ENCODE data around the gene CD52.
A peak's percentile ranks its signal among the peaks of the same experiment; 100 is the strongest.

The CD52 gene, protein sequence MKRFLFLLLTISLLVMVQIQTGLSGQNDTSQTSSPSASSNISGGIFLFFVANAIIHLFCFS

DNA sequence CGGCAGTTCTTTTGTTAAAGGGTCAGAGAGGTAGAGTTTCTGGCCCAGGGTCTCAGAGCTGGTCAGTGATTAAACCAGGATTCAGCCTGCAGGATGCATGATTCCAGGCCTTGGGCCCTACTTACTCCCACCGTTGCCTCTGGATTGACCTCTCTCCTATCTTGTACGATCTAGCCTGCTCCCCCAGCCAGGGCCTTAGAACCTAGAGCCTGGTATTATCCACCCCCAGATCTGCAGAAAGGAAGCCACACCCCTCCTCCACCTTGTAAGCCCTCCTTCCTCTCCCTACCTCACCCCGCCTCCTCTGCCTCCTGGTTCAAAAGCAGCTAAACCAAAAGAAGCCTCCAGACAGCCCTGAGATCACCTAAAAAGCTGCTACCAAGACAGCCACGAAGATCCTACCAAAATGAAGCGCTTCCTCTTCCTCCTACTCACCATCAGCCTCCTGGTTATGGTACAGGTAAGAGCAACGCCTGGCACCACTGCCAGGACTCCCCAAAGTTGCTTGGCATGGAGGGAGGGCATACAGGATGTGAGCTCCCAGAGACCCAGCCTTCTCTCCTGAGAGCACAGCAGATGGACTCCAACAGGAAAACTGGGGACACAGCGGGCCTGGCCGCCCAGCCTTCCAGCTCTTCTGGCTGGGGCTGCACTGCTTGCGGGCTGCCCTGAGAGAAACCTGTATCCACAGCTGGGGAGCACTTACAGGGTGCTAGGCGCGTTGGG lies at the start of gene CD52:
CD52 (plus strand) TSS at position 347 of the 726 bp plus-strand sequence; CDS start at position 407, 60 bp downstream.
- H3K4me3 ChIP-seq (ENCODE audit: low read depth, low read length): no peak within 1 kb of the TSS
- no peaks in the 10 kb centered on the region for H3K79me2 ChIP-seq (ENCODE audit: control insufficient read depth, insufficient read depth, low read length, unreplicated experiment)
- peaks cover 12% of the 10 kb centered on the region for H3K4me1 ChIP-seq (ENCODE audit: control insufficient read depth, insufficient read depth, low read length, unreplicated experiment)
- H3K27ac ChIP-seq (ENCODE audit: low read depth, low read length): no peak within 1 kb of the TSS
- no peaks in the 10 kb centered on the region for H3K27me3 ChIP-seq (ENCODE audit: insufficient read depth, low read length)
- H2AFZ ChIP-seq (ENCODE audit: low read length, unreplicated experiment): no peak within 1 kb of the TSS
- H3K36me3 ChIP-seq (ENCODE audit: insufficient read depth, low read length): no peaks in the 10 kb centered on the region

- H3K4me1 ChIP-seq (ENCODE audit: control insufficient read depth, insufficient read depth, low read length, unreplicated experiment): no peaks in the 10 kb centered on the region
- H3K36me3 ChIP-seq (ENCODE audit: insufficient read depth, low read length): peaks cover 33% of the 10 kb centered on the region
- no peaks in the 10 kb centered on the region for H3K27me3 ChIP-seq (ENCODE audit: insufficient read depth, low read length)
- no peaks in the 10 kb centered on the region for H3K79me2 ChIP-seq (ENCODE audit: control insufficient read depth, insufficient read depth, low read length, unreplicated experiment)
- no peak overlapping the region for H2AFZ ChIP-seq (ENCODE audit: low read length, unreplicated experiment)
- no peak overlapping the region for H3K27ac ChIP-seq (ENCODE audit: low read depth, low read length)
- H3K4me3 ChIP-seq (ENCODE audit: low read depth, low read length): no peak overlapping the region
These were observed 49.2 kb upstream of the CD52 start for GRCh38 chr1:26268290-26269197.

DNA sequence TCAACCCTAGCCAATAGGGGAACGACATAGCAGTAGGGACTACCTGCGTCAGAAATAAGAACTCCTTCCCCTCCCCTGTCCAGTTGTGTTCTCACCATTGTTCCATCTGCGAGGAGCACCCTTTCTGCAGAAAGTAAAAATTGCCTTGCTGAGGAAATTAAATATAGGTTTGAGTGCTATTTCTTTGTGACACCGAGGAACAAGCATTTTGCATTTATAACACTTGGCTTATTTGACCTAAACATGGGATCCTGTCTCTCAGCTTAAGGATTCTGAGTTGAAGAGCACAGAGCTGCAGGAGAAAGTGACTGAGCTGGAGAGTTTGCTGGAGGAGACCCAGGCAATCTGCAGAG lies 48.6 kb upstream of the CD52 start:
- Histone ChIP-seq H3K27me3 (ENCODE audit: insufficient read depth, low read length) (no peaks in the 10 kb centered on the region), H3K36me3 (ENCODE audit: insufficient read depth, low read length) (peaks cover 33% of the 10 kb centered on the region), H3K4me1 (ENCODE audit: control insufficient read depth, insufficient read depth, low read length, unreplicated experiment) (peaks cover 1% of the 10 kb centered on the region), H2AFZ (ENCODE audit: low read length, unreplicated experiment) (no peak overlapping the region), H3K79me2 (ENCODE audit: control insufficient read depth, insufficient read depth, low read length, unreplicated experiment) (no peaks in the 10 kb centered on the region), H3K4me3 (ENCODE audit: low read depth, low read length) (no peak overlapping the region), H3K27ac (ENCODE audit: low read depth, low read length) (no peak overlapping the region)

GRCh38 chr1:26274801-26275425 lies 42.8 kb upstream of the CD52 start:
- H3K36me3 ChIP-seq (ENCODE audit: insufficient read depth, low read length): peaks cover 18% of the 10 kb centered on the region; the same call in 1 of the 2 replicates
- no peaks in the 10 kb centered on the region for H3K27me3 ChIP-seq (ENCODE audit: insufficient read depth, low read length)
- peaks cover 4% of the 10 kb centered on the region for H3K79me2 ChIP-seq (ENCODE audit: control insufficient read depth, insufficient read depth, low read length, unreplicated experiment)
- H3K4me1 ChIP-seq (ENCODE audit: control insufficient read depth, insufficient read depth, low read length, unreplicated experiment): peaks cover 54% of the 10 kb centered on the region
- H3K4me3 ChIP-seq (ENCODE audit: low read depth, low read length): no peak overlapping the region
- no peak overlapping the region for H2AFZ ChIP-seq (ENCODE audit: low read length, unreplicated experiment)
- H3K27ac ChIP-seq (ENCODE audit: low read depth, low read length): peak overlapping the region; percentile 89

- Histone ChIP-seq H3K27me3 (ENCODE audit: insufficient read depth, low read length) (no peaks in the 10 kb centered on the region), H2AFZ (ENCODE audit: low read length, unreplicated experiment) (peak overlapping the region; percentile 53), H3K4me1 (ENCODE audit: control insufficient read depth, insufficient read depth, low read length, unreplicated experiment) (peaks cover 57% of the 10 kb centered on the region), H3K4me3 (ENCODE audit: low read depth, low read length) (peak overlapping the region; percentile 19; the same call in 1 of the 2 replicates), H3K27ac (ENCODE audit: low read depth, low read length) (peak overlapping the region; percentile 89), H3K36me3 (ENCODE audit: insufficient read depth, low read length) (peaks cover 12% of the 10 kb centered on the region; the same call in 1 of the 2 replicates), H3K79me2 (ENCODE audit: control insufficient read depth, insufficient read depth, low read length, unreplicated experiment) (peaks cover 12% of the 10 kb centered on the region)
These were observed 42.0 kb upstream of the CD52 start for GRCh38 chr1:26275580-26276431.

DNA sequence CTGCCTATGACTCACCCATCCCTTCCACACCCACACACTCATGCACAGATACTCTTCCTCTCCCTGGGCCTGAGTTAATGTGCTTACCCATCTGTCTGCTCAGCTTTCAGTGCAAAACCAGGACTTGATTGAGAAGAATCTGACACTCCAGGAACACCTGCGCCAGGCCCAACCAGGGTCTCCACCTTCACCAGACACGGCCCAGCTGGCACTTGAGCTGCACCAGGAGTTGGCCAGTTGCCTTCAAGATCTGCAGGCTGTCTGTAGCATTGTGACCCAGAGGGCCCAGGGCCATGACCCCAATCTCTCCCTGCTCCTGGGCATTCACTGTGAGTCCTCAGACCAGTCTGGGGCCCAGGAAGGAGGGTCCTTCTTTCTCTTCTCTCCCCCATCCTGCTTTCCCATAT lies 41.3 kb upstream of the CD52 start:
- peaks cover 10% of the 10 kb centered on the region; the same call in 1 of the 2 replicates for H3K36me3 ChIP-seq (ENCODE audit: insufficient read depth, low read length)
- peak overlapping the region; percentile 44; the same call in 1 of the 2 replicates for H3K4me3 ChIP-seq (ENCODE audit: low read depth, low read length)
- H3K4me1 ChIP-seq (ENCODE audit: control insufficient read depth, insufficient read depth, low read length, unreplicated experiment): peaks cover 63% of the 10 kb centered on the region
- H3K79me2 ChIP-seq (ENCODE audit: control insufficient read depth, insufficient read depth, low read length, unreplicated experiment): peaks cover 19% of the 10 kb centered on the region
- H2AFZ ChIP-seq (ENCODE audit: low read length, unreplicated experiment): no peak overlapping the region
- no peaks in the 10 kb centered on the region for H3K27me3 ChIP-seq (ENCODE audit: insufficient read depth, low read length)
- peak overlapping the region; percentile 89 for H3K27ac ChIP-seq (ENCODE audit: low read depth, low read length)

GRCh38 chr1:26277261-26277661 lies 40.5 kb upstream of the CD52 start:
- H3K27ac ChIP-seq (ENCODE audit: low read depth, low read length): peak overlapping the region; percentile 89

GRCh38 chr1:26277719-26278118 lies 40.0 kb upstream of the CD52 start:
- no peak overlapping the region for H2AFZ ChIP-seq (ENCODE audit: low read length, unreplicated experiment)
- peak overlapping the region; percentile 18; the same call in 1 of the 2 replicates for H3K4me3 ChIP-seq (ENCODE audit: low read depth, low read length)
- peak overlapping the region; percentile 89 for H3K27ac ChIP-seq (ENCODE audit: low read depth, low read length)
- peaks cover 10% of the 10 kb centered on the region; the same call in 1 of the 2 replicates for H3K36me3 ChIP-seq (ENCODE audit: insufficient read depth, low read length)
- H3K4me1 ChIP-seq (ENCODE audit: control insufficient read depth, insufficient read depth, low read length, unreplicated experiment): peaks cover 76% of the 10 kb centered on the region
- peaks cover 30% of the 10 kb centered on the region for H3K79me2 ChIP-seq (ENCODE audit: control insufficient read depth, insufficient read depth, low read length, unreplicated experiment)
- no peaks in the 10 kb centered on the region for H3K27me3 ChIP-seq (ENCODE audit: insufficient read depth, low read length)

More at GRCh38 chr1:26277261-26277661, 40.5 kb upstream of the CD52 start:
- Histone ChIP-seq H2AFZ (ENCODE audit: low read length, unreplicated experiment) (no peak overlapping the region), H3K79me2 (ENCODE audit: control insufficient read depth, insufficient read depth, low read length, unreplicated experiment) (peaks cover 26% of the 10 kb centered on the region), H3K4me1 (ENCODE audit: control insufficient read depth, insufficient read depth, low read length, unreplicated experiment) (peaks cover 71% of the 10 kb centered on the region), H3K36me3 (ENCODE audit: insufficient read depth, low read length) (peaks cover 10% of the 10 kb centered on the region; the same call in 1 of the 2 replicates), H3K27me3 (ENCODE audit: insufficient read depth, low read length) (no peaks in the 10 kb centered on the region), H3K4me3 (ENCODE audit: low read depth, low read length) (no peak overlapping the region)

DNA sequence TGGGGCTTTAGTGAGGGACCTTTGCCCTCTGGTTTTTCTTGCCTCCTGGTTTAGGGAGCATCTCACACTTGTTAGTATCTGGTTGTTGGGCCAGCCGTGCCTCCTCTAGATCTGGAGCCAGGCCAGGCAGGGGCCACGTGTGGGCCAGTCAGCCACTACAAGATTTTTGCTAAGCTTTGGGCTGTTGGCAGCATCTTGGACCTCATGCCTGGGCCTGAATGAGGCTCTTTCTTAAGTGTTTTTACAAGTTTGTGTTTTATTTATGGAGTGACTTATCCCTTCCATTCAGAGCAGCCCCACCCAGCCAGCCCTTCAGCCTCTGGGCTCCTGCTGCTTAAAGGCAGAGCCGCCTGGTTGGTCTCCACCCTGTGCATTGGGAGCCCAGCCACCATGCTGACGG lies 39.5 kb upstream of the CD52 start:
- peaks cover 81% of the 10 kb centered on the region for H3K4me1 ChIP-seq (ENCODE audit: control insufficient read depth, insufficient read depth, low read length, unreplicated experiment)
- H3K79me2 ChIP-seq (ENCODE audit: control insufficient read depth, insufficient read depth, low read length, unreplicated experiment): peaks cover 36% of the 10 kb centered on the region
- peaks cover 10% of the 10 kb centered on the region; the same call in 1 of the 2 replicates for H3K36me3 ChIP-seq (ENCODE audit: insufficient read depth, low read length)
- no peaks in the 10 kb centered on the region for H3K27me3 ChIP-seq (ENCODE audit: insufficient read depth, low read length)
- peak overlapping the region; percentile 89 for H3K27ac ChIP-seq (ENCODE audit: low read depth, low read length)
- H3K4me3 ChIP-seq (ENCODE audit: low read depth, low read length): peak overlapping the region; percentile 90
- H2AFZ ChIP-seq (ENCODE audit: low read length, unreplicated experiment): no peak overlapping the region

All from ACC112 (cell line).